SJSA1 (cell line): Measurements from ENCODE around the gene CCDC85C. TPM values are rescaled to one million over a fixed set of nuclear protein-coding genes. Genes with fewer than 3 reads are reported as not detected.

Experiments used
- DNase-seq, 2 experiments: peaks; one replicate each; pipeline ENCODE4 v3.0.0-alpha.2; 2015 to 2020; ENCODE audit warnings: low spot score in 2 of 2, low read depth in 1 of 2
- H3K27ac ChIP-seq: fragments of 250-450 bp; sonication (Bioruptor Pico); 2 replicates; pipeline ENCODE4 v1.5.1; 2020; ENCODE audit warnings: mild to moderate bottlenecking, moderate library complexity
- H3K27me3 ChIP-seq: fragments of 250-450 bp; sonication (Bioruptor Pico); replicated peaks from 2 replicates; pipeline ENCODE4 v1.5.1; 2020; ENCODE audit warnings: mild to moderate bottlenecking, moderate library complexity
- H3K36me3 ChIP-seq: fragments of 250-450 bp; sonication (Bioruptor Pico); 2 replicates; pipeline ENCODE4 v1.5.1; 2020; ENCODE audit warnings: mild to moderate bottlenecking
- H3K4me1 ChIP-seq: fragments of 250-450 bp; sonication (Bioruptor Pico); replicated peaks from 2 replicates; pipeline ENCODE4 v1.6.1; 2021; ENCODE audit warnings: mild to moderate bottlenecking
- H3K4me3 ChIP-seq: fragments of 250-450 bp; sonication (Bioruptor Pico); 2 replicates; pipeline ENCODE4 v1.5.1; 2020; ENCODE audit warnings: mild to moderate bottlenecking
- H3K9me3 ChIP-seq: fragments of 250-450 bp; sonication (Bioruptor Pico); replicated peaks from 2 replicates; pipeline ENCODE4 v1.5.1; 2020; ENCODE audit warnings: mild to moderate bottlenecking
- total RNA-seq: library from RNA; depleted of rRNA; stranded (reverse); fragments of >200 nt; shearing (Covaris generic); gene quantifications from 2 replicates; pipeline ENCODE4 v1.2.3, GENCODE V29; 2014; rRNA removed

The CCDC85C gene
- 14.5 and 25.8 TPM in 2 replicates for total RNA-seq

GRCh38 chr14:99603471-99604277, at the start of gene CCDC85C:
TSS of gene CCDC85C (minus strand) at chr14:99604207. CDS start at chr14:99603959, 248 bp downstream.
- peak in 1 of 2 experiments; percentile 45 for DNase-seq
- H3K27ac ChIP-seq, result peak within 1 kb of the TSS; percentile 82
- H3K4me1 ChIP-seq, result peaks cover 44% of the 10 kb centered on the region
- H3K27me3 ChIP-seq, result no peaks in the 10 kb centered on the region
- 0 out of 2 replicates have a peak, but pooled peaks cover 3% of the 10 kb centered on the region for H3K9me3 ChIP-seq
- peaks cover 26% of the 10 kb centered on the region for H3K36me3 ChIP-seq
- H3K4me3 ChIP-seq, result peak within 1 kb of the TSS; percentile 65

GRCh38 chr14:99651953-99652746, 48.1 kb upstream of the CCDC85C start:
- no peaks in the 10 kb centered on the region for H3K4me1 ChIP-seq
- no peak for DNase-seq
- H3K36me3 ChIP-seq, result no peaks in the 10 kb centered on the region
- no peak overlapping the region for H3K27ac ChIP-seq
- no peaks in the 10 kb centered on the region for H3K9me3 ChIP-seq
- no peak overlapping the region for H3K4me3 ChIP-seq
- no peaks in the 10 kb centered on the region for H3K27me3 ChIP-seq

GRCh38 chr14:99650189-99650588, 46.2 kb upstream of the CCDC85C start:
- no peak overlapping the region for H3K27ac ChIP-seq
- peaks cover 3% of the 10 kb centered on the region for H3K4me1 ChIP-seq
- no peak for DNase-seq
- no peaks in the 10 kb centered on the region for H3K9me3 ChIP-seq
- H3K27me3 ChIP-seq, result peaks cover 3% of the 10 kb centered on the region; the same call in 1 of the 2 replicates
- no peak overlapping the region for H3K4me3 ChIP-seq
- no peaks in the 10 kb centered on the region for H3K36me3 ChIP-seq

GRCh38 chr14:99649643-99650042, 45.6 kb upstream of the CCDC85C start:
- no peaks in the 10 kb centered on the region for H3K36me3 ChIP-seq
- no peak for DNase-seq
- peaks cover 6% of the 10 kb centered on the region; the same call in 1 of the 2 replicates for H3K27me3 ChIP-seq
- H3K4me1 ChIP-seq, result peaks cover 6% of the 10 kb centered on the region
- H3K27ac ChIP-seq, result no peak overlapping the region
- no peaks in the 10 kb centered on the region for H3K9me3 ChIP-seq
- H3K4me3 ChIP-seq, result no peak overlapping the region

- DNase-seq, result no peak
- H3K9me3 ChIP-seq, result no peaks in the 10 kb centered on the region
- peaks cover 6% of the 10 kb centered on the region; the same call in 1 of the 2 replicates for H3K27me3 ChIP-seq
- H3K4me3 ChIP-seq, result no peak overlapping the region
- H3K4me1 ChIP-seq, result peaks cover 6% of the 10 kb centered on the region
- no peak overlapping the region for H3K27ac ChIP-seq
- no peaks in the 10 kb centered on the region for H3K36me3 ChIP-seq
Observed at GRCh38 chr14:99649219-99649618, 45.2 kb upstream of the CCDC85C start.

GRCh38 chr14:99648027-99648784, 44.2 kb upstream of the CCDC85C start:
- Histone ChIP-seq H3K27me3 (peaks cover 6% of the 10 kb centered on the region; the same call in 1 of the 2 replicates), H3K27ac (no peak overlapping the region), H3K36me3 (no peaks in the 10 kb centered on the region), H3K4me1 (peaks cover 6% of the 10 kb centered on the region), H3K4me3 (no peak overlapping the region), H3K9me3 (no peaks in the 10 kb centered on the region)
- DNase-seq, result no peak

GRCh38 chr14:99647411-99647810, 43.4 kb upstream of the CCDC85C start:
- no peak for DNase-seq
- H3K27ac ChIP-seq, result no peak overlapping the region
- H3K27me3 ChIP-seq, result peaks cover 6% of the 10 kb centered on the region; the same call in 1 of the 2 replicates
- H3K4me1 ChIP-seq, result peaks cover 6% of the 10 kb centered on the region
- no peaks in the 10 kb centered on the region for H3K36me3 ChIP-seq
- H3K4me3 ChIP-seq, result no peak overlapping the region
- no peaks in the 10 kb centered on the region for H3K9me3 ChIP-seq

GRCh38 chr14:99645545-99646505, 41.8 kb upstream of the CCDC85C start:
- no peak for DNase-seq
- Histone ChIP-seq H3K4me1 (peaks cover 6% of the 10 kb centered on the region), H3K9me3 (no peaks in the 10 kb centered on the region), H3K27me3 (peaks cover 6% of the 10 kb centered on the region; the same call in 1 of the 2 replicates), H3K4me3 (peak overlapping the region; percentile 25), H3K27ac (no peak overlapping the region), H3K36me3 (no peaks in the 10 kb centered on the region)

- Histone ChIP-seq H3K27ac (no peak within 1 kb of the TSS), H3K36me3 (no peaks in the 10 kb centered on the region), H3K4me1 (peaks cover 6% of the 10 kb centered on the region), H3K9me3 (no peaks in the 10 kb centered on the region), H3K4me3 (peak within 1 kb of the TSS; percentile 25), H3K27me3 (peaks cover 6% of the 10 kb centered on the region; the same call in 1 of the 2 replicates)
- no peak for DNase-seq
Observed at GRCh38 chr14:99644723-99645544, 40.9 kb upstream of the CCDC85C start, which contains the start of gene HHIPL1. TSS of gene HHIPL1 (plus strand) at chr14:99645129. CDS start at chr14:99645208, 79 bp downstream.

GRCh38 chr14:99644035-99644587, 40.1 kb upstream of the CCDC85C start:
- DNase-seq, result no peak
- no peak overlapping the region for H3K4me3 ChIP-seq
- no peaks in the 10 kb centered on the region for H3K36me3 ChIP-seq
- H3K27me3 ChIP-seq, result peaks cover 6% of the 10 kb centered on the region; the same call in 1 of the 2 replicates
- peaks cover 6% of the 10 kb centered on the region for H3K4me1 ChIP-seq
- H3K27ac ChIP-seq, result no peak overlapping the region
- H3K9me3 ChIP-seq, result no peaks in the 10 kb centered on the region

GRCh38 chr14:99643343-99643742, 39.3 kb upstream of the CCDC85C start:
- DNase-seq, result no peak
- H3K4me3 ChIP-seq, result no peak overlapping the region
- H3K4me1 ChIP-seq, result peaks cover 6% of the 10 kb centered on the region
- peaks cover 6% of the 10 kb centered on the region; the same call in 1 of the 2 replicates for H3K27me3 ChIP-seq
- H3K27ac ChIP-seq, result no peak overlapping the region
- no peaks in the 10 kb centered on the region for H3K9me3 ChIP-seq
- no peaks in the 10 kb centered on the region for H3K36me3 ChIP-seq
